Right renal cortex interstitium (tissue), 3 donors: ENCODE results near the gene SPINK8. TPM values are rescaled to one million over a fixed set of nuclear protein-coding genes. Genes with fewer than 3 reads are reported as not detected.
"Not testable (repeated sequence)": the region's sequence is repeated elsewhere in the genome, so short reads cannot be mapped to it uniquely, and the experiment has no call there.

Source experiments
- DNase-seq, 3 donors: peaks; one replicate each; pipeline ENCODE4 v3.0.0-alpha.2; 2013; ENCODE audit warnings: low read depth in 3 of 3, low spot score in 2 of 3
- polyA plus RNA-seq, 3 donors: library from polyadenylated mRNA; unstranded; fragments of 120-200 nt; gene quantifications; one replicate each; pipeline ENCODE4 v1.2.1, GENCODE V29; 2013; ENCODE audit not compliant: insufficient read length in 3 of 3

Gene SPINK8
- polyA plus RNA-seq, 3 donors, result 0.37 TPM; not detected in 2

- DNase-seq, result not testable (repeated sequence)
These were observed 1.6 kb downstream of the SPINK8 start for GRCh38 chr3:48331706-48332435.

DNA sequence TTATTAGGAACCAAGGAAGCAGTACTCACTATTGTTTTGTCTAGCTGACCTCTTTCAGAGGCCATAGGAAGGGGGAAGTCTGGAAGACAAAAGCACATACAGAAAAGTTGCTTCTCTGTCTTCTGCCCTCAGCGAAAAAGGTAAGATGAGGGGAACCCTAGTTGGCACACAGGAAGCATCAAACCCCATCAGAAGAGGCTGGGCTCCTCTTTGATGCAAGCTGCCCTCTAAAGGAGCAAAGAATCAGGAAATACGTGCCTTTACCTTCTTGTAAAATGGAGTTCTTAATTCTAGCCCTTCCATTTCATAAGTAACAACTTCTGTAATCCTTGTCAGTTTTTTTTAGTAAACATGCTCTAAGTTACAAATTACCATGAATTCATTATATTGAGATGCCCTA lies 12.5 kb downstream of the SPINK8 start:
- DNase-seq, result no peak

GRCh38 chr3:48318713-48319468 lies 14.6 kb downstream of the SPINK8 start:
- no peak for DNase-seq

DNA sequence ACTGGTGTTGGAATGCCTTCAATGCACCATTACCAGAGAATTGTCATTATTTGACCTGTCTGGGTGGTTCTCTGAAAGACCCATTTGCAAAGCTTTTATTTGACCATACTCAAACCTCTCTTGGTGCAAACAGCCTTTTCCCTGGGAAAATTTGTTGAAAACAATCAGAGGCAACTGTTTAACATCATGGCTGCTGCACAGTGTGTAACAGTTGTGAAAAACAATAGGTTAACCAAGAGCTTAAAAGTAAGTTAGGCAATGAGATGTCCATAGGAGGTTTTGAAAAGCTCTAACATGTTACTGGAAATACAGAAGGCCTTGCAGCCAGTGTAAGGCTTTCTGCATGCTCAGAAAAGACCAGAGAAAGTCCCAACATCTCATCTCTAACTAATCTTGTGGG lies 18.9 kb downstream of the SPINK8 start:
- DNase-seq, result no peak

DNA sequence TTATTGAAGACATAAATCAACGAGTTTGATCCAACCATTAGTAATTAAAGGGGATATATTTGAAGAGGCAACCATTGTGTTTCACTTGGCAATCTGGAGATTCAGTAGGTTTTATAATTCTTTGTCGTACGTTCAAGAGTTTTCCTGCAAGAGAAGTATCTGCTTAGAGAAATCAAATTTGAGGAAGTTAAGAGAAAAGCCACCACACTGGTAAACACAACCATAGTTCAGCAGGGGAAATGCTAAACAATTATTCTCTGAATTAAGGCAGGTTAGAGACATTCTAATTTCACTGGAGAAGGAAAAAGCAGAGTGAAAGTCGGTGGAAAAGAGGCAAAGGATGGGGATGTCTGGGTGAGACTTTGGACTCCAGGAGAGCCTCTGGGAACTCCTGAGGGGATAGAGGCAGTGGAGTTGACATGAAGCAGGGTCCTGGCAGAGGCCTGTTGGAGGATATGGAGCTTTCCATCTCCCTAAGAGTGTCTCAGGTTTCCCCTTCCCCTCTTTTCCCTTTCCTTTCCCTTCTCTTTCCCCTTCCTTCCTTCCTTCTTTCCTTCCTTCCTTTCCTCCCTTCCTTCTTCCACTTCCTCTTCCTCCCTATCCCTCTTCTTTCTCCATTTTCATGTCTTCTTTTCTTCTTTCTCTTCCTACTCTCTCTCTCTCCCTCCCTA lies 26.5 kb downstream of the SPINK8 start:
- DNase-seq, result no peak

DNA sequence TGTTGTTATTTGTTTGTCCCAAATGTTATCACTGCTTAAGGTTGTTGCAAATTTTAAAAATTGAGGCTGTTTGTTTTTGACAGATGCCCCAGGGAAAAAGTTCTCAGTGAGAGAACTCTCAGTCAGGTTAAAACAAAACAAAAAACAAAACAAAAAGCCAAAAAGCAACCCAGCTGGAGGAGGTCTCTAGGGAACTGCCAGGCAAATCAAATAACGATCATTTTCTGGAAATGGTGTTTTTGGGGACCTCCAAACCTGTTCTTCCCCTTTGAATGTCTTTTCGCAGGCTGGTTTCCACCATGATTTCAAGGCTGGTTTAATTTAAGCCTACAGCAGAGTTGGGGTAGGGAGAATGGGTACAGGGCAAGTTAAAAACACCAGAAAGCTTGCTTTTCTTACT lies 27.2 kb downstream of the SPINK8 start:
- no peak for DNase-seq

- DNase-seq, result no peak
These were observed 28.1 kb downstream of the SPINK8 start for GRCh38 chr3:48305396-48305795.

GRCh38 chr3:48303021-48303420 lies 30.4 kb downstream of the SPINK8 start:
- no peak for DNase-seq

GRCh38 chr3:48301800-48302166 lies 31.7 kb downstream of the SPINK8 start:
- peak in 1 of 3 donors; percentile 5 for DNase-seq

DNA sequence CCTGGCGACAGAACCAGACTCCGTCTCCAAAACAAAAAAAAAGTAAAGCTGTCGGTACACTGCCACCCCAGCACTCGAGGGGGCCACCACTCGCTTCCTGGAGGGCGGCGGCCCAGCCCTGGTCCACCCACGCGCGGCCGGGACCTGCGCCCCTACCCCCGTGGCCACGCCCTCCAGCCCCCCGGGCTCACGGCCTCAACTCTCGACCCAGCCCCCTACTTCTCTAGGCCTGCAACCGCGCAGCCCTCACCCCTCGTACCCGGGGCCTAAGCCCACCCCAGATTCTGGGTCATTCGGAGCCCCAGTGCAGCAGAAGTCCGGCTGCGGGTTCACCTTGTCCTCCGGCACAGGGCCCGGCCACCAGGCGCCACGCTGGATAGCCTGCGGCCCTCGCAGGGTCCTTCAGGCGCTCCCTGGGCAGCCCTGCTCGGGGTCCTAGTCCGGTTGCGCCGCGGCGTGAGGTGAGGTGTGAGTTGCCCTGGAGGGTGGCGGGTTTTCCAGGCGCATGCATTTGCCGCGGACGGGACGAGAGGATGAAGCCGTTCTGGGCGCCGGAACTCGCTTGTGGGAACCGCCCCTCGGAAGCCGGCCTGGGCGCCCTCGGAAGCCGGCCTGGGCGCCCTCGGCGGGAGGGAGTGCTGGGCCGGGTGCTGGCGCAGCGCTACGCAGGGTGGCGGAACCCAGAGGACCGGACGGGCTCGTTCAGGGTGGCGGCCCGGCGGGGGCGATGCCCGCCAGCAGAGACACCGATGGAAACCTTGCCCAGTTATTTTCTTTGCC lies 32.3 kb downstream of the SPINK8 start, which contains the start of gene NME6:
NME6 (minus strand) TSS at position 348 of the 780 bp plus-strand sequence.
- peak; percentile 72 to 87 (median 81) for DNase-seq

- no peak for DNase-seq
These were observed 33.4 kb downstream of the SPINK8 start for GRCh38 chr3:48299746-48300712.

DNA sequence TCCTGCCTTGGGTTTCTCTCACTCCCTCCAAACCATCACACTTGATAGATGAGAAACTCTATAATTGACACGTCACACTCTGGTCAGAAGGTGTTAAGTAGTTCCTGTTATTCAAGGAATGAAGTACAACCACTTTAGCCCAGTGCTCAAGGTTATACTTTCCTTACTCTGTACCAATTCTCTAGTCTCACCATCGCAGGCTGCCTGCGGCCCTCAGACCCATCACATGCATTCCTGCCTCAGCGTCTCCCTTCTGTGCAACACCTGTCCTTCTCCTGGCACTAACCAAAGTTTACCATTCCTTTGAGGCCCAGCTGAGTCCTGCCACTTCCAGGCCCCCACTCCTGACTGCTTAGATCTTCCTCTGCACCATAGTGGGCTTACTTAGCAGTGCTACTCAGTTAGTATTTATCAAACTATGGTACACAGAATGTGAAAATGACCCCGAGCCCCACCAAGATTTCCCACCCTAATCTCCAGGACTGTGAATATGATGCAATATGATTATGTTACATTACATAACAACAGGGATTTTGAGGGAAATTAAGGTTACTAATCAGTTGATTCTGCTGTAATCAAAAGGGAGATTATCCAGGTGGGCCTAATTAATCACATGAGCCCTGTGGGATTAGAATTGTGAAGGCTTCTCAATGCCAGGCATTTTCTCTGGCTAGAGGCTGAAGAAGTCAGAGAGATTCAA lies 36.2 kb downstream of the SPINK8 start:
- no peak for DNase-seq

DNA sequence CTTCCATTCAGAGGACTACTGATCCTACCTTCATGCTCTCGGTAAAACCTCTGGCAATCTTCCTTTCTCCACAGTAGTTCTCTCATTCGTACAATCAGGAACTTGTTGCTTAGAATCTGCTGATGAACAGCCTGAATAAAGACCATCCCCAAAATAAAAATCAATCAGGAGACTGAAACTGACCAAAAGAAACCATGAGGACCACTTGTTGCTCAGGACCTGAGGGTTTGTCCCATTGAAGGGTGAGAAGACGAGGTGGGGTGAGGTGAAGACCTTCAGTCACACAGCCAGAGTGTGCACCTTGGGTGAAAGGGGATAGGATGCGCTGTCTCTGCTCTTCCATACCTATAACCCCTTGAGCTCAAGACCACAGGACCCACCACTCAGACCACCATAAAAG lies 36.8 kb downstream of the SPINK8 start:
- DNase-seq, result no peak

- no peak for DNase-seq
These were observed 38.7 kb downstream of the SPINK8 start for GRCh38 chr3:48294611-48295263.

DNA sequence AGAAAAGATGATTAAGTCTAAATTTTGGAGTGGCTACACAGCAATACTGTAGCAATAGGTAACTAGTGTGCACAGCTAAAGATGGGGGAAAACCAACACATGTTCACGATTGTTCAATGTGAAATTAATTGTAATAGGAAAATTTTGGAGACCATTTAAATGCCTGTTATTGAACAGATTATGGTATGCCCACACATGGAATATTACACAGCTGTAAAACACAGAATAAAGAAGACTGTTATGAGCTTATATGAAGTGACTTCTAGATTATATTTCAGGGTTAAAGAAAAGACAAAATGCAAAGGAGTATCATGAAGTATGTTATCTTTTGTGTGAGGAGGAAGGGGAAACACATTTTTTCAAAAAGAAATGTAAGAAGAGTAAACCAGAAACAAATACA lies 43.8 kb downstream of the SPINK8 start:
- DNase-seq, result no peak

DNA sequence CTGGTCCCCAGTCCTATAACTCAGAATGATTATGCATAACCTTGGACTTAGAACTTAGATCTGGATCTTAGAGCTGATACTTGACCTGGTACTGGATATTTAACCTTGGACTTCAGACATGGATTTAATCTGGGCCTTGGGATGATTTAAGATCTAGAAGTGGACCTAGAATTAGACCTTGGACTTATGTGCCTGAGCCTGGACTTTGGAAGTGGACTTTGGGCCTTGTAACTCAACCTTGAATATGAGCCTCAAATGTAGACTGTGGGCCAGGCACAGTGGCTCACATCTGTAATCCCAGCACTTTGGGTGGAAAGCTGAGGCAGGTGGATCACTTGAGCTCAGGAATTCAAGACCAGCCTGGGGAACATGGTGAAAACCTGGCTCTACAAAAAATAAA lies 46.4 kb downstream of the SPINK8 start:
- DNase-seq, result no peak

DNA sequence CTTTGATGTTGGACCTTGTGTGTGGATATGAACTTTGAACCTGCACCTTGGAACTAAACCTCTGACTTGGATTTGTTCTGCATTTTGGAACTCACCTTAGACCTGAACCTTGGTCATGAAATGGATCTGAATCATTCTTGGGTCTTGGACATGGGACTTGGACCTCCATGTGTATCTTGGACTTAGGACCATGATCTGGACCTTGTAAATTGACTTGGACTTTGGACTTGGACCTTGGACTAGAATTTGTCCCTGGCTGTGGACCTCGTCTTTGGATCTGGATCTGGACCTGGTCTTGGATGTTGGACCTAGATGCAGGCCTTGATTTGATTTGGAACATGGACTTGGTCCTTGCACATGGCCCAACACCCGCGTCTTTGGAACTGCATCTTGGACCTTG lies 47.2 kb downstream of the SPINK8 start:
- DNase-seq, result no peak

DNA sequence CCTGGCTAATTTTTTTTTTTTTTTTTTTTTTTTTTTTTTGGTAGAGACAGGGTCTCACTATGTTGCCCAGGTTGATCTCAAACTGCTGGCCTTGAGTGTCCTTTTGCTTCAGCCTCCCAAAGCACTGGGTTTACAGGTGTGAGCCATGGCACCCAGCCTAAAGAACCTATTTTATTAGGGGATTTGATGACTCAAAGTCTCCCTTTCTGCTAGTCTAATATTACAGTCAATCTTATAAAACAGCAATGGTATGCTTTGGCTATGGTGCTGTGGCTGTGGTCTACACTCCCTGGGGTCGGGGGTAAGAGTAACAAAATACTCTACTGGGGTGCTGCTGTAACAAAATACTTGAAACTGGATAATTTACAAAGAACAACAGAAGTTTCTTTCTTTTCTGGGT lies 47.8 kb downstream of the SPINK8 start:
- no peak for DNase-seq

DNA sequence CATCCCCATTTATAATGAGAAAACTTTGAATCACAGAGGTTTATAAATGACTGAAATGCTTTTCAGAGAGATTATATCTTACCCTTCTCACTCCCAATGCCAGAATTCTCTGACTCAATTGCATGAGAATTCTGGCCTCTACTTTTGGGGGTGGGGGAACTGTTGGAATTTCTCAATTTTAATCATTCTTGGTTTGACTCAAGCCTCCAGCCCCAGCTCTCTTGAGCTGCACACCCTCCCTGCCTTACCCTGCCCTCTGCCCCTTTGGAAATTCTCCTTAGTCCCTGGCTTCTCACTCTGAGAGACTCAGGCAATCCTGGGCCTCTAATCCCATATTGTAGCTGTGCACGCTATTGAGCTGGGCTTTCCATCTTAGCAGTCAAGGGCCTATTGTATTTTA lies 48.3 kb downstream of the SPINK8 start:
- DNase-seq, result no peak
